ENCODE results near the gene OR10G3.
"Not testable (repeated sequence)": the region's sequence is repeated elsewhere in the genome, so short reads cannot be mapped to it uniquely, and the experiment has no call there.

Gene OR10G3, protein sequence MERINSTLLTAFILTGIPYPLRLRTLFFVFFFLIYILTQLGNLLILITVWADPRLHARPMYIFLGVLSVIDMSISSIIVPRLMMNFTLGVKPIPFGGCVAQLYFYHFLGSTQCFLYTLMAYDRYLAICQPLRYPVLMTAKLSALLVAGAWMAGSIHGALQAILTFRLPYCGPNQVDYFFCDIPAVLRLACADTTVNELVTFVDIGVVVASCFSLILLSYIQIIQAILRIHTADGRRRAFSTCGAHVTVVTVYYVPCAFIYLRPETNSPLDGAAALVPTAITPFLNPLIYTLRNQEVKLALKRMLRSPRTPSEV

DNA sequence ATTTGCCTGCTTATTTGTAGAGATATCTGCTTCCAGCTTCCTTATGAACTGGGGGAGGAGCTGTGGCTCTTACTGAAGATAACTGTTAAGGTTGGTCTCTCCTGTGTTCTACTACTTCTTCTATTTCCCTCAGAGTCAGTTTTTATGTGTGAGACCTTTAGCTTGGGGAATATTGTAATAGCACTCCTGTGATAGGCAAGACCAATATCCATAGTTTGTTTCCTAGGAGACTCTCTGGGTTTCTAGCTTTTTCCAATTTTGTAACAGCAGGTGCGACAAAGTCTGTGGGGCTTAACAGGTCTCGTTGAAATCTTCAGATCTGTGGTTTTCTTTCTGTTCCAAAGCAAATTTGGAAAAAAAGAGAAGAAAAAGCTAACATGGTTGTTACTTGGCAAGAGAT lies at the start of gene OR10G3:
Gene OR10G3 (minus strand): TSS at position 101 of the 400 bp plus-strand sequence. CDS start 9,332 bp downstream, outside the sequence.
- DNase-seq (ENCODE audit: low read depth): no peak

DNA sequence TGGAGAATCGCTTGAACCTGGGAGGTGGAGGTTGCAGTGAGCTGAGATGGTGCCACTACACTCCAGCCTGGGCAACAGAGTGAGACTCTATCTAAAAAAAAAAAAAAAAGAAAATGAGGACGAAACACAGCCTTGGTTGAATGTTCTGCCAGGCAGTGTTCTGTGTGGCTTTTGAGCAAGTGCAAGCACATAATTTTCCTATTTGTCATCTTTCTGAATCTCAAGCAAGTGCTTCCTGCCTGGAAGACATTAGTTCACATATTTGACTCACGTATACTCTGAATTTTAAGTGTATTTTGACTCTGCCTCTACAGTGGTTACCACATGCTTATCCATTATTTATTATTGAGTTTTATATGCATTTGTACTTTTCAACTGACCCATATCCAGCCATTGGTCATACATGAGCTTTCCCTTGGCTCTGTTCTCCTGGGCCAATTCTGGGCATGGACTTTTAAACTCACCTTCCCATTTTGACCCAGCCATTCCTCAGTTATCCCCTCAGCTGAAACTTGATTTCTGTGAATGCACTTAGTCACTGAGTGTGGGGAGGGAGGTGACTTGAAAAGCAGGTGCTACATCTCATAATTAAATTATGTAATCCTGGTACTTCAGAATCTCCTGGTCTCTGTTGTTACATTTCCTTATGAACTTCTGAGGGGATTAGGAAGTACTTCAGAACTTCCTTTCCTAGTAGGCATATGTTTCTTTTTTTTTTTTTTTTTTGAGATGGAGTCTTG lies 46.8 kb upstream of the OR10G3 start:
- DNase-seq (ENCODE audit: low read depth): no peak

DNA sequence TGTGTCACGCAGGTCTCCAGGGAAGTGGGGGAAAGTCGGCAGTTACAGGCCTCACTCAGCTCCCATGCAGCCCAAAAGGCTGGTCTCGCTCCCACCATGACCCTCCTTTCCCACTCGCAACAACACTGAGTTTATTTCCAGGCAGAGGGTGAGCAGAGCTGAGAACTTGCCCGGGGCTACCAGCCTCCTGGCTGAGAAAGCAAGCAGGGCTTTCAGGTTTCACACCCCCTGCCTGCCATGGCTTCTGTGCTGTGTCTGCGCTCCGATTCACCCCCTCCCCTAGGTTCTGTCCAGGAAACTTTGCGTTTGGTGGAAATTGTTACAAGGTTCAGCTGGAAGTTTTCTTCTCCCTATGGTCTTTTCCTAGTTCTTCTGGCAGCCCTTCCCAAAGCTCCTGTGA lies 37.7 kb upstream of the OR10G3 start:
- DNase-seq (ENCODE audit: low read depth): no peak

DNA sequence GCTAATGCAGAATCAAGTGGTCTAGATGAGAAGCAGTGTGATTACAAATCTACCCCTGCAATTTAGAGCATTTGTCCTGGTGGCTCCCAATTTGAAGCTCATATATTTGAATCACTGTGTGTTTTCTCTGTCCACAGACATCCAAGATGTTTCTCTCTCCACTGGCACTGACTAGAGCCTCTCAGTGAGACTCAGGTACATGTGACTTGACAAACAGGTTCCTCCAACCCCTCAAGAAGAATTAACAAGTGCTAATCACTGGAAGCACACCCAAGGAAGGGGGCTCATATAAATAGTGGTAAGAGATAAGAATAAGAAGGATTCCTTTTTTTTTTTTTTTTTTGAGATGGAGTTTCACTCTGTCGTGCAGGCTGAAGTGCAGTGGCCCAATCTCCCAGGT lies 34.4 kb upstream of the OR10G3 start:
- DNase-seq (ENCODE audit: low read depth): no peak

DNA sequence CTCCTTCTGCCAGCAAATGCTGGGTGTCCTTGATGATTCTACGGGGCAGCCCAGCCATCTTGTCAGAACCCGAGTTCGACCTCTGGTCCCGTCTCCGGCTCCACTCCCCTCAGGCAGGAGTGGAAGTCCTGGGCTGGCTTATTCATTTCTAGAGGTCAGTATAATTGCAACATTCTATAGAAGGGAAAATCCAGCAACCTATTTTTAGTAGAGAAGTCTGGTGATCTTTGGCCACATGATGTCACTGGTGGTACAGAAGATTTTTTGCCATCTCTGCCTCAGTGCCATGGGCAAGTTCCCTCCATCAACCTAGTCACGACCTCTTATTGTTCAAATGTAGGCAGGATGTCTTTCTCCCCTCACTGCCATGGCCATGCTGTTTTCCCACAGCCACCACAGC lies 32.4 kb upstream of the OR10G3 start:
- no peak for DNase-seq (ENCODE audit: low read depth)

DNA sequence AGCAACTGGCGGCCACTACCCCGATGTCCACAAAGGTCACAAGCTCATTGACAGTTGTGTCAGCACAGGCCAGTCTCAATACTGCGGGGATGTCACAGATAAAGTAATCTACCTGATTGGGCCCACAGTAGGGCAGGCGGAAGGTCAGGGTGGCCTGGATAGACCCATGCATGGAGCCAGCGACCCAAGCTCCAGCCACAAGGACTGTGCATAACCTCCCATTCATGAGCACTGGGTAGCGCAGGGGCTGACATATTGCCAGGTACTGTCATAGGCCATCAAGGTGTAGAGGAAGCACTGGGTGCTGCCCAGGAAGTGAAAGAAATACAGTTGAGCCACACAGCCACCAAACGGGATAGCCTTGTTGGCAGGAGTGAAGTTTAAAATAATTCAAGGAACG lies 22.3 kb upstream of the OR10G3 start:
- not testable (repeated sequence) for DNase-seq (ENCODE audit: low read depth)

DNA sequence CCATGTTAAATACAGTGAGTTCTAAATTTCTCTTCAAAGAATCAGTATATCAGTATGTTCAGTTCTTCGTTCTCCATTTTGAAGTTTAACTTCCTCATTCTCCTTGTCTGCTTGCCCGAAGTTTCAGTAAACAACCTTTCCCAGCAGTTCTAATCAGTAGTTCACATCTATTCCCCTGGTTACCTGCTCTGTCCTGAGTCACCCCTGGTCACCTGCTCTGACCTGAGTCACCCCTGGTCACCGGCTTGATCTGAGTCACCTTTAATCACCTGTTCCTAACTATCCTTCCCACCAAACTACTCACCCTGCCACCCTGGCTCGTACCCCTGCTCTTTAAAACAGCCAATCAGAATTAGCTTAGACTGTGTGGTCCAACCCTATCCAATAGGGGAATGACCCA lies 9.4 kb upstream of the OR10G3 start:
- no peak for DNase-seq (ENCODE audit: low read depth)

DNA sequence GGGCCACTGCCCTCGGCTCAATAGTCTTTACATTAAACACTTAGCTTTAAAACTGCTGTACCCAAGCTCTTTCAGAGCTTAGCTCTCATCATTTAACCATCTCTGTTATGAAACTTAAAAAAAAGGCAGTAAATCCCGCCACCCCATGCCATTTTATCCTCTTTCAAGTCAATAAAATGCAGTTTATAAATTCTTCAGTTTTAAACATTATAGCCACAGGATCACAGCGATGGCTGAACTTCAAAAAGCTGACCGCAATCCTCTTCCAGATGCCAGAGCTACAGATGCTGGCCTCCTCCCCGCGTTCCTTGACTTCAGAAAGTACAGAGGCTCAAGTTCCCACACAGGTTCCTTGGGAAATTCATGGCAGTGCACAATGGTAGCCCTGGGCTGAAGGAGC lies 4.2 kb downstream of the OR10G3 start:
- DNase-seq (ENCODE audit: low read depth): no peak

DNA sequence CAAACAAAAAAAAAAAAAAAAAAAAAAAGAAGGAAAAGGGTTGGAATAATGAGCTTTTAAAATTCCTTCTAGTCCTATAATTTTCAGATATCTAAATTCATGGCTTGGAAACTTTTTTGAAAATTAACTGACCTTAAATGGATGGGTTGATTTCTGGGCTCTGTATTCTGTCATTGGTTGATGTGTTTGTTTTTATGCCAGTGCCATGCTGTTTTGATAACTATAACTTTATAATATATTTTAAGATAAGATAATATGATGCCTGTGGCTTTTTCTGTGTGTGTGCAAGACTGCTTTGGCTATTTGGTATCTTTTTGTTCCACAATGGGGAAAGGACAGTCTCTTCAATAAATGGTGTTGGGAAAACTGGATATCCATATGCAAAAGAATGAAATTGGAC lies 7.3 kb downstream of the OR10G3 start:
- no peak for DNase-seq (ENCODE audit: low read depth)

DNA sequence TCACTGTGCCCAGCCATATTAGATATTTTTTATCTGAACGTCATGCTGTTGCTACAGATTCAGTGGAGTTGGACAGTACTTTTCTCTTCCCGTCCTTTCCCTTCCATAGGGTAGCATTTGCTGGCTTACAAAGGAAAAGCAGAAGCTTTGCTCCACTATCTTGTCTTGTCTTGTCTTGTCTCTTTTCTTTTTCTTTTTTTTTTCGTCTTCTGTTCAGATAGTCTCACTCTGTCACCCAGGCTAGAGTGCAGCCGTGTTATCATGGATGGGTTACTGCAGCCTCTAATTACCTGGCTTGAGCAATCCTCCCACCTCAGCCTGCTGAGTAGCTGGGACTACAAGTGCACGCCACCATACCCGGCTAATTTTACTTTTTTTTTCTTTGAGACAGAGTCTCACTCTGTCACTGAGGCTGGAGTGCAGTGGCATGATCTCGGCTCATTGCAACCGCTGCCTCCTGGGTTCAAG lies 21.1 kb downstream of the OR10G3 start:
- DNase-seq (ENCODE audit: low read depth): no peak

DNA sequence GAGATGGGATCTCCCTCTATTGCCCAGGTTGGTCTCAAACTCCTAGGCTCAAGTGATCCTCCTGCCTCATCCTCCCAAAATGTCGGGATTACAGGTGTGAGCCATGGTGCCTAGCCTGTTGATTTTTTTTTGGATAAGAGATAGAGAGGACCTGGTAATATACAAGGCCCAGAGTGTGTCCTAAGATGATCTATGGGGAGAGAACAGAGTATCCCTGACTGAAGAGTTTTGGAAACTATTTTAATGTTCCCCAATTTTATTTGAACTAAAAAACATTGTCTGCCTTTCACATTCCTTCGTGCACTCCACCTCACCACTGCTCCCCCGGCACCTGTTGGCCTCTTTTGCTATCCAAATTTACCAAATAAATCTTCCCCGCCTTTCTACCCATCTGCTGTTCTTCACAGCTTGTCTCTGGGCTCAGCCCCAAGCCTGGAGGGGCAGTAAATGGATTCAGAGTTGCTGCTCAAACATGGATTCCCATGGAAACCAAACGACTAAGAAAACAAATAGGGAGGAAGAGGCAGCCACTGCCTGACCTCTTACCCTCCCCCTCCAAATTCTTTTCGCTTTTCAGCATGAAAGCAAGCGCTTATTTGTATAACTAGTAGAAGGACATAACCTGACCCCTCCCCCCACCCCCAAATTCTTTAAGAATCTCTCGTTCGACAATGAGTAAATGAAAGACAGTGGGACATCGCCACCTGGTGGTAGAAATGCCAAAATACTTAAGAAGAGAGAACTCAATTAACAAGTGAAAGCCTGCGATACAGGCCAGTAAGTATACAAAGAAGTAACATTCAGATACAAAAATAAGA lies 22.6 kb downstream of the OR10G3 start:
- peak; percentile 70 for DNase-seq (ENCODE audit: low read depth)

DNA sequence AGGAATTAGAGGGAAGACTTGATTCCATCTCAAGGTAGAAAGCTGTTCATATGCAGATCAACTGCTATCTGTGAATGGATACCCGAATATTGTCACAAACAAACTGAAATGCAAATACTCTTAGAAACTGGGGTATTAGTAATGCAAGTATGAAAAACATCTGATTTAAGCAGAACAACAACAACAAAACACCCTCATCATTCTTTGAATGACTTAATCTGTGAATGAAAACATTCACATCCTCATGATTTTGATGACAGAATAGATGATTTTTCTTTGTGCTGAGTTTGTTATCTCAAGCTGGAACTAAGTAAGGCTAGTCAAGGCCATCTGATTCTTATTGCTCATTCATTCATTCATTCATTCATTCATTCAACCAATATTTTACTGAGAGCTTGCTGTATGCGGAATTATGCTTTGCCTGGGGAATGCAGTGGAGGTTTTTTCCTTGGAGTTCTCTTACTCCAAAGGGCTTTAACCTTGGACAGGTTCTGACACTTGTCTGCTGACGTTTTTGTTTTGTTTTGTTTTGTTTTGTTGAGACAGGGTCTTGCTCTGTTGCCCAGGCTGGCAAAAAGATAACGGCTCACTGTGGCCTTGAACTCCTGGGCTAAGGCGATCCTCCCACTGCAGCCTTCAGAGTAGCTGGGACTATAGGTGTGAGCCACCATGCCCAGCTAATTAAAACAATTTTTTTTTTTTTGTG lies 23.3 kb downstream of the OR10G3 start:
- DNase-seq (ENCODE audit: low read depth): no peak

DNA sequence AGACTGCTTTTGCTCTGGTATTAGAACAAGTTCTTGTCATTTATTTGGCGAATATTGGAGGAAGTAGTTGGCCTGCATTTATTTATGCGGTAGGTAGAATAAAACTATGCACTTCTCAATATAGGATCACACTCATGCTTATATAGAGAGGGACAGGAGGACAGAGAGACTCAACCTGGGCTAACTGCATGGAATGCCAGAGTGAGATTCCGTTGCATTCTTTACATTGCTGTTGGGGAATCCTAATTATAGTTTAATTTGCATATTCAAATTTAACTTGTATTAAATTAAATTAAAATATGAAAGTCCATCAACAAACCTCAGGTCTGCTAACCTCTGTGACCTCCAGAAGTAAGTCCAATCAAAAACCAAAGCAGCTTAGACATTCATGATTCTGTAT lies 26.6 kb downstream of the OR10G3 start:
- DNase-seq (ENCODE audit: low read depth): no peak

DNA sequence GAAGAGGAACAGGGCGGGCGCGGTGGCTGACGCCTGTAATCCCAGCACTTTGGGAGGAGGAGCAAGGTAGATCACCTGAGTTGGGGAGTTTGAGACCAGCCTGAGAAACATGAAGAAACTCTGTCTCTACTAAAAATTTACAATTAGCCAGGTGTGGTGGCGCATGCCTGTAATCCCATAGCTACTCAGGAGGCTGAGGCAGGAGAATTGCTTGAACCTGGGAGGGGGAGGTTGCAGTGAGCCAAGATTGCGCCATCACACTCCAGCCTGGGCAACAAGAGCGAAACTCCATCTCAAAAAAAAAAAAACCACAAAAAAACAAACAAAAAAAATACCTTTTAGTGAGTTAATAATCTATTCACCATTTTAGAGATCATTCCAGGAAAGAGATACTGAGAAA lies 35.3 kb downstream of the OR10G3 start:
- not testable (repeated sequence) for DNase-seq (ENCODE audit: low read depth)

DNA sequence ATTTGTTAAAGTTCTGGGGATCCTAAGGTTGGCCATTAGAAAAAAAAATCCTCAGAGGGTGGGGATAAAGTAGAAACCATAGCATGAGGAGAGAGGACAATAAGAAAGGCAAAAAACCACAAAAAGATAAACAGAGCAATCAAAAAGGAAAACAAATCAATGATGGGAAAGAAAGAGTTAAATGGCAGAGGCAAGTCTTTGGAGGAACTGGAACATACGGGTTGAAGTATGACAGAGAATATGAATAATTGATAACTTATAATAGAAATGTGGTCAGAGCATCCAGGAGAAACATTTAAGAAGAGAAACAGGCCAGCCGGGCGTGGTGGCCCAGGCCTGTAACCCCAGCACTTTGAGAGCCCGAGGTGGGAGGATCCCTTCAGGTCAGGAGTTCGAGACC lies 35.9 kb downstream of the OR10G3 start:
- DNase-seq (ENCODE audit: low read depth): no peak

DNA sequence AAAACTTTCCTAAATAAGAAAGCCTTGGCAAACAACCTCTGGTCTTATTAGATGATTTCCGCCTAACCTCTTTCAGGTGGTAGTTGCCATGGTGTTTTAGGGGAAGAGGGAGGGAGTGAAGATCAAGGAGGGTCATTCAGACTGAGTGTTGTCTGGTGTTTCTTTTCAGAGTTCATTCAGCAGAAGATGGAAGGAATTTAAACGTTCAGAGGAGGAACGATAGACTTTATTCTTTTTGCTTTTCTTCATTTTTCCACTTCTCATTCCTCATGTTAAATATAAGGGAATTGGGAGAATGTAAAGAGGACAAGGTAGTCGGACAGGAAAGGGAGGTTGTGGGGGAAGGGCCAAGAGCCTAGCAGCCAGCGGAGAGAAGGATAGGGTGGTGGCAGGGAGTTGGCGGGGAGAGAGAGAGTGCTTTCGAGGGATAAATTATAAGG lies 36.3 kb downstream of the OR10G3 start:
- no peak for DNase-seq (ENCODE audit: low read depth)

DNA sequence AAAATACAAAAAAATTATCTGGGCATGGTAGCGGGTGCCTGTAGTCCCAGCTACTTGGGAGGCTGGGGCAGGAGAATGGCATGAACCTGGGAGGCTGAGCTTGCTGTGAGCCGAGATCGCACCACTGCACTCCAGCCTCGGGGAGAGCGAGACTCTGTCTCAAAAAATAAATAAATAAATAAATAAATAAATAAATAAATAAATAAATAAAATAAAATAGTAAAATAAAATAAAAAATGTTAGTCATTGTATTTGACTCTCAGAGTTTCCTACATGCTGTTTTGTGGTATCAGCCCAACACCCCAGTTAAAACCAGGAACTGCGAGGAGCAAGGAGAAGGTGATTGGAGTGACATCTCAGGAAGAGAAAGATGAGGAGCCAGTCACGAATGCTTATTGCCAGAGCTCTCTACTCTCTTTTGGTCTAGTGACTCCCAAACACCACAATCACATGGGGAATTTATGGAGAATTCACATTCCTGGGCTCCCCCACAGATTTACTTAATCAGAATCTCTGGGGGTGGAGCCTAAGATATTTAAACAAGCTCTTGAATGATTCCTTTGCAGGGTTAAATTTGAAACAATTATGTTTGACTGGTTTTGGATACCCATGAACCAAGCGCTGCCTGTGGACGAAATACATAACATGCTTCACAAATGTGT lies 38.3 kb downstream of the OR10G3 start:
- DNase-seq (ENCODE audit: low read depth): no peak

DNA sequence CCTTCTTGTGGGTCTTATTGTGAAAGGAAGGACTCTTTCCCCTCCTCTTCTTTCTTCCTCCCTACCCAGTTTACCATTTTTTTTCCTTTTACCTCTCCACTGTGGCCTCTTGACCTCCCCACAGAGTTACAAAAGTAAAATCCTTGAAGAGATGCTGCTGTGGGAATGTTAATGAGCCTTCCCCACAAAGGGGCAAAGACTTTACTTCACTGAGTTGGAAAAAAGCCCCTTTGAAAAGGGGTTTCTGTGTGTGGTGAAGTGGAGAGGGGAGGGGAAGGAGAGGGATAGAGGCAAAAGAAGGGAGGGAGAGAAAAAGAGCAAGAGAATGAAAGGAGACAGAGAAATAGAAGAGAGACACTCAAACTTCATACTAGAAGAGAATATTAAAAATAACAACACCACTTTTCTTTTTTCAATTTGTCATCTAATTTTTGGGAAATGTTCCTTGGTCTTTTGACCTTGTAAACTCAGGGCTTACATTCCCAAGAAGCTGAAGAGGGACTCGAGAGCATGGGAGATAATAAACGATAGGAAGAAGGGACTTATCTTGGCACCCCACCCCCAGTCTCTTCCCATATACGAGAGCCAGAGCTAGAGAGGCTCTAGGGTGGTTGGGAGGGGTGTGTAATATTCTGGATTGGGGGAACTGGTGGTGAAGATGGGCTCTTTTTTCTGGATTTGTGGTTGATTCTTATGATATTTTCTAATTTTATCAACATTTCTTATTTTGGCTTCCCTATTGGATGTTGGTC lies 40.5 kb downstream of the OR10G3 start:
- no peak for DNase-seq (ENCODE audit: low read depth)

DNA sequence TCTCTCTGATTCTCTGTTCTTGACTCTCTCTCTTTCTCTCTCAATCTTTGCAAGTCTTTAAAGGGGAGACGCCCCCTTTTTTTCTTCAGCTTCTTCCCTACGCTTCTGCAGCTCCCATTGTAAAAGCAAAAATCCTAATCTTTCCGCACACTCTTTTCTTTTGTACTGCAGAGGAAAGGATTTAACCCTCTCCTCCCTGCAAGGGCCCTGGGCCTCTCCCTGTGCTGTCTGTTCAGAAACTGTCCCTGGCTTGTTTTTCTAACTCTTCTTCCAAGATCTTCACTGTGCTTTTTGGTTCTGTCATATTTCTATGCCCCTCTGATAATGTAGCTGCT lies 42.8 kb downstream of the OR10G3 start:
- DNase-seq (ENCODE audit: low read depth): no peak

DNA sequence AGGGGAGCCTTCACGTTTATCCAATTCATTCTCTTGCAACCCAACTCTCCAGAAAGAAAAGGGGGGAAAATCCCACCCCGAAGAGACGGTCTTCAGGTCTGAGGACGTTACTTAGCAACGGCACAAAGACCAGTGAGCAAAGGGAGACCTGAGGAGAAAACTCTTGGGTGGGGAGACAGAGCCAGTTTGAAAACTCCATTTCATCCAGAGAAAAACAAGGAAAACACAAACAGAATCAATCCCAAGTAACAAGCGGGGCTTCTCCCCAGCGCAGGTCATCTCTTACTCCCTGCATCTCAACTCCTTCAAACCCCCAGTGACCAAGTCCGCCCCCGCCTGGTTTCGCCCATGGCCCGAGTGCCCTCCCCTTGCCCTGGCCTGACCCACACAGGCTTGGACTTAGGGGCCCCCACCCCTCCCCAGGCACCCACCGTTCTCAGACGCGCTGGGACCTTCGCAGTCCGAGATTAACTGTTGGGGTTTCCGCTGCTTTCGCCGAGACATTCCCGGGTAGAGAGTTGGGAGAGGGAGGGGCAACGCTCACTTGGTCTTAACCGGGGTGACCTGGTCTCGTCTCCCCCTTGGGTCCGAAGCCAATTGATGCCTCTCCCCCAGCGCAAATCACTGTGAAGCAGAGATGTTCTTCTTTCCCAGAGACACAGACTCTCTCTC lies 43.3 kb downstream of the OR10G3 start:
- no peak for DNase-seq (ENCODE audit: low read depth)

Data from stromal cell of bone marrow (primary cell).